NOMO-1 (cell line): ENCODE measurements around the gene GADD45G.

ENCODE experiments used
- DNase-seq, 2 experiments: peaks; one replicate each; lab custom pipeline; 2025; ENCODE audit not compliant: unreplicated experiment in 2 of 2; lab: John Stamatoyannopoulos, UW

GADD45G gene

GRCh38 chr9:89647366-89648128, 42.7 kb downstream of the GADD45G start:
- DNase-seq = no peak

GRCh38 chr9:89648247-89649000, 43.6 kb downstream of the GADD45G start:
- DNase-seq = no peak

GRCh38 chr9:89649039-89649691, 44.4 kb downstream of the GADD45G start:
- no peak for DNase-seq

GRCh38 chr9:89654025-89654662, 49.3 kb downstream of the GADD45G start:
- DNase-seq = no peak

GRCh38 chr9:89655056-89655989, 50.5 kb downstream of the GADD45G start:
- DNase-seq = no peak
